Measurements from ENCODE around the gene CTNND1. TPM values are rescaled to one million over a fixed set of nuclear protein-coding genes. Genes with fewer than 3 reads are reported as not detected.
A peak's percentile ranks its signal among the peaks of the same experiment; 100 is the strongest.

The CTNND1 gene
- total and polyA plus RNA-seq, 10 of the 15 experiments (the other 5 are each of a cell fraction or from before 2014, with no cell fraction given), result 4.7 to 70.0 (median 30.0) TPM

GRCh38 chr11:57779276-57779675 lies 17.7 kb downstream of the CTNND1 start:
- POLR2A ChIA-PET, result interaction anchor here (0.7 to 10.7 kb wide), 5 partner anchors 8 to 38 kb away, joined by 4 to 110 read pairs (median 4); partner anchors contain the start of genes CTNND1 and SELENOH
- ATAC-seq (peak; percentile 40), FAIRE-seq (no peak), DNase-seq (ENCODE audit: low read depth, low spot score) (no peak)
- no TSS peak for BruUV-seq (replicated peaks)
- TF ChIP-seq TAF1 (IDR thresholded peaks at IDR 0.05; ENCODE audit: borderline replicate concordance, low read depth, low read length) (no peak), ZSCAN29 (IDR thresholded peaks at IDR 0.05) (no peak), BMI1 (IDR thresholded peaks at IDR 0.05; ENCODE audit: borderline replicate concordance) (no peak), HCFC1 (IDR thresholded peaks at IDR 0.05; ENCODE audit: low read length) (no peak), WRNIP1 (IDR thresholded peaks at IDR 0.05; ENCODE audit: borderline replicate concordance, low read depth, low read length) (no peak), CBX3 (IDR thresholded peaks at IDR 0.05; ENCODE audit: borderline replicate concordance, low read depth) (no peak), NKRF (conservative IDR thresholded peaks at IDR 0.05) (no peak)
- WGBS (ENCODE audit: insufficient coverage, insufficient replicate concordance, low lambda C conversion rate, missing lambda C conversion rate), result 50% methylated on average over 1 of the region's 1 CpG
- Histone ChIP-seq H3K79me2 (ENCODE audit: control insufficient read depth, insufficient read depth, low read length) (peaks cover 83% of the 10 kb centered on the region), H3K9me3 (replicated peaks; ENCODE audit: control insufficient read depth, insufficient read depth, low read length) (no peaks in the 10 kb centered on the region), H3K4me3 (no peak overlapping the region), H3K36me3 (ENCODE audit: control insufficient read depth in 2 of 2, insufficient read depth in 2 of 2, low read length in 1 of 2) (peaks cover 0 to 6% of the 10 kb centered on the region in 2 experiments; a peak in 1 of 4 replicates), H2AFZ (ENCODE audit: control insufficient read depth, low read depth, low read length) (no peak overlapping the region), H3K4me2 (ENCODE audit: control insufficient read depth, insufficient read depth) (0 out of 2 replicates have a peak overlapping the region, but pooled peaks have one; percentile 22), H3K27ac (ENCODE audit: control insufficient read depth, insufficient read depth) (peak overlapping the region; percentile 43), H4K20me1 (ENCODE audit: control insufficient read depth, insufficient read depth) (no peaks in the 10 kb centered on the region), H3K9ac (ENCODE audit: control insufficient read depth, insufficient read depth, low read length) (no peak overlapping the region), H3K27me3 (replicated peaks in 1 of 2; ENCODE audit: control insufficient read depth in 2 of 2, insufficient read depth in 2 of 2, low read length in 1 of 2) (no peaks in the 10 kb centered on the region), H3K4me1 (ENCODE audit: control insufficient read depth, insufficient read depth, low read length) (peaks cover 18% of the 10 kb centered on the region)
- intact Hi-C loops (cut with micrococcal nuclease; ENCODE audit: unreplicated experiment) (no loop called here), in situ Hi-C loops (cut with MboI) (no loop called here)
- RAD21 ChIA-PET (ENCODE audit: unreplicated experiment), result interaction anchor here (1.7 to 7.8 kb wide), 4 partner anchors 15 to 27 kb away, joined by 4 to 41 read pairs (median 7); no protein-coding TSS in a partner anchor
- CTCF ChIA-PET, result interaction anchor here (1.2 to 10.8 kb wide), 5 partner anchors 9 to 211 kb away, joined by 3 to 69 read pairs (median 15); partner anchors contain the start of gene CTNND1
- SMC1A ChIA-PET (ENCODE audit: uncharacterized antibody, unreplicated experiment), result interaction anchor here (0.7 to 11.7 kb wide), 5 partner anchors 9 to 22 kb away, joined by 3 to 117 read pairs (median 10); partner anchors contain the start of gene CTNND1

All from GM12878 (cell line).